Measurements from ENCODE around the gene SP1. TPM values are rescaled to one million over a fixed set of nuclear protein-coding genes. Genes with fewer than 3 reads are reported as not detected.
"Not testable (repeated sequence)": the region's sequence is repeated elsewhere in the genome, so short reads cannot be mapped to it uniquely, and the experiment has no call there.

Gene SP1
- total RNA-seq, 1 experiment from 2014 or later = 96.8 TPM

GRCh38 chr12:53413485-53414204 is 33.7 kb downstream of the SP1 start:
- no peak for DNase-seq (ENCODE audit: low read depth, low spot score)
- RAD21 ChIA-PET (ENCODE audit: low non-redundant PET in 1 of 2, low total read pairs in 2 of 2, uncharacterized antibody in 2 of 2, unreplicated experiment in 2 of 2) = no interaction called here
- peaks cover 23 to 27% of the 10 kb centered on the region in 2 experiments for H3K36me3 ChIP-seq (ENCODE audit: control insufficient read depth in 1 of 2, insufficient read depth in 2 of 2, low read length in 2 of 2)
- H3K4me1 ChIP-seq (ENCODE audit: control insufficient read depth in 1 of 2, insufficient read depth in 2 of 2, low read length in 2 of 2) = peaks cover 10 to 14% of the 10 kb centered on the region in 2 experiments; a peak in 3 of 4 replicates
- no peak for ATAC-seq
- no peaks in the 10 kb centered on the region for H3K9me2 ChIP-seq (ENCODE audit: insufficient read depth)
- H3K4me3 ChIP-seq (replicated peaks in 1 of 2; ENCODE audit: low read depth in 1 of 2, low read length in 2 of 2) = no peak overlapping the region
- intact Hi-C loops (cut with micrococcal nuclease) = no loop called here
- no peak for TF ChIP-seq CBX3 (IDR thresholded peaks at IDR 0.05; ENCODE audit: low read depth)
- TF ChIP-seq SRF (IDR thresholded peaks at IDR 0.05; ENCODE audit: low read depth) = no peak
- H3K9ac ChIP-seq (ENCODE audit: low read length) = no peak overlapping the region
- no peaks in the 10 kb centered on the region for H3K9me3 ChIP-seq (ENCODE audit: control insufficient read depth in 1 of 2, insufficient read depth in 1 of 2, low read depth in 1 of 2, low read length in 2 of 2)
- H4K20me1 ChIP-seq (ENCODE audit: insufficient read depth) = no peaks in the 10 kb centered on the region
- no peak overlapping the region for H2AFZ ChIP-seq (ENCODE audit: low read depth, low read length, poor library complexity, severe bottlenecking)
- BruUV-seq (replicated peaks) = no TSS peak
- no peak overlapping the region for H3K27ac ChIP-seq (ENCODE audit: low read depth, low read length)
- no peak overlapping the region for H3K4me2 ChIP-seq (ENCODE audit: low read length)
- no peaks in the 10 kb centered on the region for H3K79me2 ChIP-seq (ENCODE audit: insufficient read depth, low read length)
- CTCF ChIA-PET = no interaction called here
- POLR2A ChIA-PET = no interaction called here
- no peaks in the 10 kb centered on the region for H3K27me3 ChIP-seq (ENCODE audit: insufficient read depth, low read length)

- Histone ChIP-seq H4K20me1 (ENCODE audit: insufficient read depth) (no peaks in the 10 kb centered on the region), H2AFZ (ENCODE audit: low read depth, low read length, poor library complexity, severe bottlenecking) (no peak overlapping the region), H3K9ac (ENCODE audit: low read length) (no peak overlapping the region), H3K79me2 (ENCODE audit: insufficient read depth, low read length) (no peaks in the 10 kb centered on the region), H3K9me3 (ENCODE audit: control insufficient read depth in 1 of 2, insufficient read depth in 1 of 2, low read depth in 1 of 2, low read length in 2 of 2) (no peaks in the 10 kb centered on the region), H3K4me1 (ENCODE audit: control insufficient read depth in 1 of 2, insufficient read depth in 2 of 2, low read length in 2 of 2) (peaks cover 14 to 19% of the 10 kb centered on the region in 2 experiments), H3K27me3 (ENCODE audit: insufficient read depth, low read length) (no peaks in the 10 kb centered on the region), H3K4me2 (ENCODE audit: low read length) (no peak overlapping the region), H3K4me3 (replicated peaks in 1 of 2; ENCODE audit: low read depth in 1 of 2, low read length in 2 of 2) (no peak overlapping the region), H3K27ac (ENCODE audit: low read depth, low read length) (no peak overlapping the region), H3K36me3 (ENCODE audit: control insufficient read depth in 1 of 2, insufficient read depth in 2 of 2, low read length in 2 of 2) (peaks cover 19 to 22% of the 10 kb centered on the region in 2 experiments), H3K9me2 (ENCODE audit: insufficient read depth) (no peaks in the 10 kb centered on the region)
- DNase-seq (ENCODE audit: low read depth, low spot score) (no peak), ATAC-seq (no peak)
- POLR2A ChIA-PET = no interaction called here
- BruUV-seq (replicated peaks) = no TSS peak
- TF ChIP-seq SRF (IDR thresholded peaks at IDR 0.05; ENCODE audit: low read depth) (no peak), EZH2phosphoT487 (IDR thresholded peaks at IDR 0.05; ENCODE audit: borderline replicate concordance) (no peak), JUND (IDR thresholded peaks at IDR 0.05) (no peak), YY1 (IDR thresholded peaks at IDR 0.05; ENCODE audit: extremely low read depth, insufficient replicate concordance, low read depth, low read length) (no peak), EZH2 (IDR thresholded peaks at IDR 0.05) (no peak), ELF1 (IDR thresholded peaks at IDR 0.05; ENCODE audit: borderline replicate concordance, low read depth) (no peak), CEBPB (IDR thresholded peaks at IDR 0.05; ENCODE audit: low read depth) (no peak), ATF3 (IDR thresholded peaks at IDR 0.05) (no peak), TCF7L2 (IDR thresholded peaks at IDR 0.05; ENCODE audit: borderline replicate concordance, extremely low read depth, insufficient read depth, insufficient read length) (no peak), EGR1 (IDR thresholded peaks at IDR 0.05; ENCODE audit: low read depth) (no peak)
- intact Hi-C loops (cut with micrococcal nuclease) = no loop called here
- CTCF ChIA-PET = interaction anchor here (0.8 kb wide), 1 partner anchor 63 kb away, joined by 3 read pairs; no protein-coding TSS in a partner anchor
- RAD21 ChIA-PET (ENCODE audit: low non-redundant PET in 1 of 2, low total read pairs in 2 of 2, uncharacterized antibody in 2 of 2, unreplicated experiment in 2 of 2) = no interaction called here
These were observed 34.9 kb downstream of the SP1 start for GRCh38 chr12:53414756-53415417.

- H3K9me3 ChIP-seq (ENCODE audit: control insufficient read depth in 1 of 2, insufficient read depth in 1 of 2, low read depth in 1 of 2, low read length in 2 of 2); H3K27me3 ChIP-seq (ENCODE audit: insufficient read depth, low read length); RAD21 ChIA-PET (ENCODE audit: low non-redundant PET in 1 of 2, low total read pairs in 2 of 2, uncharacterized antibody in 2 of 2, unreplicated experiment in 2 of 2); H3K9ac ChIP-seq (ENCODE audit: low read length); H3K9me2 ChIP-seq (ENCODE audit: insufficient read depth); H3K27ac ChIP-seq (ENCODE audit: low read depth, low read length); H3K4me3 ChIP-seq (replicated peaks in 1 of 2; ENCODE audit: low read depth in 1 of 2, low read length in 2 of 2); H2AFZ ChIP-seq (ENCODE audit: low read depth, low read length, poor library complexity, severe bottlenecking); H3K79me2 ChIP-seq (ENCODE audit: insufficient read depth, low read length); intact Hi-C loops (cut with micrococcal nuclease); BruUV-seq (replicated peaks); DNase-seq (ENCODE audit: low read depth, low spot score); POLR2A ChIA-PET; H4K20me1 ChIP-seq (ENCODE audit: insufficient read depth); H3K4me2 ChIP-seq (ENCODE audit: low read length): not testable (repeated sequence)
- ATAC-seq = 0 out of 2 replicates have a peak, but pooled peaks have one; percentile 9
- CTCF ChIA-PET = interaction anchor here (0.6 to 0.8 kb wide), 2 partner anchors 64 to 92 kb away, joined by 3 read pairs; no protein-coding TSS in a partner anchor
- Histone ChIP-seq H3K36me3 (ENCODE audit: control insufficient read depth in 1 of 2, insufficient read depth in 2 of 2, low read length in 2 of 2) (peaks cover 16 to 19% of the 10 kb centered on the region in 2 experiments), H3K4me1 (ENCODE audit: control insufficient read depth in 1 of 2, insufficient read depth in 2 of 2, low read length in 2 of 2) (peaks cover 18 to 29% of the 10 kb centered on the region in 2 experiments)
These were observed 35.9 kb downstream of the SP1 start for GRCh38 chr12:53415752-53416389.
